HEK293 (cell line): ENCODE data around the gene ANKRD1.

ENCODE experiments used
- BCL11A ChIP-seq: fragments of 450-650 bp; formaldehyde crosslinking; IDR thresholded peaks from 2 replicates; pipeline ENCODE4 v1.5.1; 2016; ENCODE audit warnings: low read depth, missing biosample characterization, missing genetic modification characterization
- HOXA7 ChIP-seq: sonication (generic); formaldehyde crosslinking; IDR thresholded peaks from 2 replicates; pipeline ENCODE4 v1.8.1; 2022; ENCODE audit warnings: missing genetic modification reagents, borderline replicate concordance
- KLF1 ChIP-seq: fragments of 450-650 bp; formaldehyde crosslinking; IDR thresholded peaks from 2 replicates; pipeline ENCODE4 v1.5.1; 2016; ENCODE audit warnings: missing biosample characterization, missing genetic modification characterization
- KLF10 ChIP-seq: fragments of 450-650 bp; IDR thresholded peaks from 2 replicates; pipeline ENCODE4 v1.5.1; 2018; ENCODE audit warnings: missing biosample characterization, mild to moderate bottlenecking, missing genetic modification characterization
- KLF8 ChIP-seq: fragments of 450-650 bp; formaldehyde crosslinking; IDR thresholded peaks from 2 replicates; pipeline ENCODE4 v1.5.1; 2016; ENCODE audit warnings: missing biosample characterization, missing genetic modification characterization
- MEIS1 ChIP-seq: sonication (generic); formaldehyde crosslinking; IDR thresholded peaks from 2 replicates; pipeline ENCODE4 v1.8.1; 2022; ENCODE audit warnings: missing genetic modification reagents, mild to moderate bottlenecking, borderline replicate concordance
- PRDM1 ChIP-seq: fragments of 450-650 bp; formaldehyde crosslinking; IDR thresholded peaks from 2 replicates; pipeline ENCODE4; 2016; ENCODE audit warnings: missing biosample characterization, missing genetic modification characterization
- SALL2 ChIP-seq: fragments of 450-650 bp; formaldehyde crosslinking; IDR thresholded peaks from 2 replicates; pipeline ENCODE4 v1.5.0; 2017; ENCODE audit warnings: missing biosample characterization, mild to moderate bottlenecking, missing genetic modification characterization, borderline replicate concordance
- SCRT2 ChIP-seq: fragments of 450-650 bp; formaldehyde crosslinking; IDR thresholded peaks from 2 replicates; pipeline ENCODE4 v1.5.1; 2016; ENCODE audit warnings: missing biosample characterization, missing genetic modification characterization
- ZBTB48 ChIP-seq: fragments of 450-650 bp; formaldehyde crosslinking; IDR thresholded peaks from 2 replicates; pipeline ENCODE4 v1.5.1; 2016; ENCODE audit warnings: missing biosample characterization, missing genetic modification characterization
- ZNF10 ChIP-seq: fragments of 450-650 bp; formaldehyde crosslinking; IDR thresholded peaks from 2 replicates; pipeline ENCODE4 v1.5.1; 2017; ENCODE audit warnings: missing biosample characterization, missing genetic modification characterization
- ZNF114 ChIP-seq: fragments of 450-650 bp; formaldehyde crosslinking; IDR thresholded peaks from 2 replicates; pipeline ENCODE4 v1.5.0; 2017; ENCODE audit warnings: missing biosample characterization, missing genetic modification characterization
- ZNF174 ChIP-seq: fragments of 450-650 bp; formaldehyde crosslinking; IDR thresholded peaks from 2 replicates; pipeline ENCODE4 v1.5.0; 2017; ENCODE audit warnings: missing biosample characterization, mild to moderate bottlenecking, missing genetic modification characterization
- ZNF175 ChIP-seq: fragments of 450-650 bp; formaldehyde crosslinking; IDR thresholded peaks from 2 replicates; pipeline ENCODE4 v1.5.1; 2016; ENCODE audit warnings: missing biosample characterization, missing genetic modification characterization
- ZNF202 ChIP-seq: fragments of 450-650 bp; formaldehyde crosslinking; IDR thresholded peaks from 2 replicates; pipeline ENCODE4 v1.5.1; 2016; ENCODE audit warnings: missing biosample characterization, missing genetic modification characterization, borderline replicate concordance
- ZNF223 ChIP-seq: fragments of 450-650 bp; formaldehyde crosslinking; IDR thresholded peaks from 2 replicates; pipeline ENCODE4 v1.5.1; 2016; ENCODE audit warnings: missing biosample characterization, missing genetic modification characterization
- ZNF266 ChIP-seq: fragments of 450-650 bp; formaldehyde crosslinking; IDR thresholded peaks from 2 replicates; pipeline ENCODE4 v1.5.1; 2016; ENCODE audit warnings: missing biosample characterization, missing genetic modification characterization, low read depth
- ZNF311 ChIP-seq: fragments of 450-650 bp; formaldehyde crosslinking; IDR thresholded peaks from 2 replicates; pipeline ENCODE4 v1.5.1; 2017; ENCODE audit warnings: missing biosample characterization, missing genetic modification characterization, borderline replicate concordance
- ZNF350 ChIP-seq: fragments of 450-650 bp; formaldehyde crosslinking; IDR thresholded peaks from 2 replicates; pipeline ENCODE4 v1.5.0; 2017; ENCODE audit warnings: missing biosample characterization, mild to moderate bottlenecking, missing genetic modification characterization
- ZNF366 ChIP-seq: fragments of 450-650 bp; formaldehyde crosslinking; conservative IDR thresholded peaks from 2 replicates; pipeline ENCODE4 v1.5.1; 2016; ENCODE audit warnings: missing biosample characterization, missing genetic modification characterization
- ZNF404 ChIP-seq: fragments of 450-650 bp; formaldehyde crosslinking; IDR thresholded peaks from 2 replicates; pipeline ENCODE4 v1.5.1; 2017; ENCODE audit warnings: missing biosample characterization, missing genetic modification characterization
- ZNF426 ChIP-seq: fragments of 450-650 bp; formaldehyde crosslinking; IDR thresholded peaks from 2 replicates; pipeline ENCODE4 v1.5.1; 2017; ENCODE audit warnings: missing biosample characterization, missing genetic modification characterization, mild to moderate bottlenecking, inconsistent platforms, moderate library complexity
- ZNF48 ChIP-seq: fragments of 450-650 bp; formaldehyde crosslinking; IDR thresholded peaks from 2 replicates; pipeline ENCODE4 v1.5.1; 2016; ENCODE audit warnings: missing biosample characterization, missing genetic modification characterization
- ZNF654 ChIP-seq: fragments of 450-650 bp; formaldehyde crosslinking; IDR thresholded peaks from 2 replicates; pipeline ENCODE4 v1.5.1; 2016; ENCODE audit warnings: low read depth, missing biosample characterization, missing genetic modification characterization
- ZNF777 ChIP-seq: fragments of 450-650 bp; formaldehyde crosslinking; IDR thresholded peaks from 2 replicates; pipeline ENCODE4 v1.5.1; 2017; ENCODE audit warnings: missing biosample characterization, missing genetic modification characterization, borderline replicate concordance
- TF ChIP-seq, protein P1 (sequence below): fragments of 450-650 bp; formaldehyde crosslinking; optimal IDR thresholded peaks from 2 replicates; pipeline ENCODE3; 2016; ENCODE audit warnings: missing biosample characterization, mild to moderate bottlenecking, missing genetic modification characterization
- TF ChIP-seq, protein P2 (sequence below): fragments of 450-650 bp; formaldehyde crosslinking; IDR thresholded peaks from 2 replicates; pipeline ENCODE4 v1.5.1; 2017; ENCODE audit warnings: missing biosample characterization, missing genetic modification characterization
- TF ChIP-seq, protein P3 (sequence below): fragments of 450-650 bp; formaldehyde crosslinking; IDR thresholded peaks from 2 replicates; pipeline ENCODE4 v1.5.1; 2016; ENCODE audit warnings: missing biosample characterization, missing genetic modification characterization
- TF ChIP-seq, protein P4 (sequence below): fragments of 450-650 bp; formaldehyde crosslinking; IDR thresholded peaks from 2 replicates; pipeline ENCODE4 v1.5.1; 2016; ENCODE audit warnings: missing biosample characterization, missing genetic modification characterization, borderline replicate concordance
- TF ChIP-seq, protein P5 (sequence below): fragments of 450-650 bp; formaldehyde crosslinking; IDR thresholded peaks from 2 replicates; pipeline ENCODE4; 2016; ENCODE audit warnings: missing biosample characterization, missing genetic modification characterization
- TF ChIP-seq, protein P6 (sequence below): IDR thresholded peaks from 2 replicates; pipeline ENCODE4 v1.6.1; 2011; ENCODE audit warnings: mild to moderate bottlenecking, low read depth, low read length, borderline replicate concordance

ANKRD1 gene

DNA sequence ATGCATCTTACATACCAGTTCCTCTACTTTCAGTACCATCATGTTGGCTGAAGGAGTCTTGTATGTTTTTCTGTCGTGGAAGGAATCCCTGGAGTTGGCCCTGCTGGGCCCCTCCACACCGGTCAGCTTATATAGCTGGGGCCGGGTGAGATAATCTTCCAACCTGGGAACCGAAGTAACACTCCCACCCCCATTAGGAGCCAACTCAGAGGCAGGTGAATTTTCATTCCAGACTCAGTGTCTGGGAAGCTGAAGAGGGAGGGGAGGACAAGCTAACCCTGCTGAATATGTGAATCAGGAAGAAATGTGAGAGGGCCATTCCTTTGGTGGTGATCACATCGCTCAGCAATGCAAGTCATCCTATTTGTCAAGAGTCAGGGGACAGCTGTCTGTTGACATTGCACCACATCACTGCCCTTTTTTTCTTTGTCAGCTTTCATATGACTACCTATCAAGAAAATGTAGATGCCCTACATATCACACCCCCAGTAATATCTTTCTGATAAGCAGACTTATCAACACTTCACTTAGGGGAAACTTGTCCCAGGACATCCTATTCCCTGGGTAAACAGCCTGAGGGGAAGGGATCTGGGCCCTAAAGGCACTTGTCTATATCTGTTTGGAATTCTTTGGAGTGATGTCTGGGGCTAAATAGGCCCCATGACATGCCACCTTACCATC is at the start of gene ANKRD1 (continued):
- TF ChIP-seq ZNF366 (tag by site-specific recombination) (peak; percentile 77), ZNF10 (tag by site-specific recombination) (no peak), ZNF48 (no peak), ZNF175 (tag by site-specific recombination) (no peak), ZNF202 (no peak), ZNF266 (tag by site-specific recombination) (no peak), ZNF777 (tag by site-specific recombination) (no peak), SALL2 (tag by site-specific recombination) (no peak), ZNF311 (tag by site-specific recombination) (no peak), ZNF350 (tag by site-specific recombination) (no peak), ZNF654 (tag by site-specific recombination) (no peak), ZNF404 (no peak), PRDM1 (tag by site-specific recombination) (peak; percentile 66; the same call in 1 of the 2 replicates), KLF1 (tag by site-specific recombination) (no peak), ZNF223 (no peak), SCRT2 (no peak), HOXA7 (CRISPR knock-in tag) (no peak), KLF8 (tag by site-specific recombination) (peak; percentile 64; the same call in 1 of the 2 replicates), ZBTB48 (0 out of 2 replicates have a peak, but pooled peaks have one; percentile 34), BCL11A (tag by site-specific recombination) (no peak), KLF10 (tag by site-specific recombination) (0 out of 2 replicates have a peak, but pooled peaks have one; percentile 41), ZNF174 (tag by site-specific recombination) (no peak), ZNF114 (tag by site-specific recombination) (no peak), MEIS1 (CRISPR knock-in tag) (no peak; the same call in 1 of the 2 replicates), ZNF426 (tag by site-specific recombination) (no peak)
- TF ChIP-seq, protein P1, sequence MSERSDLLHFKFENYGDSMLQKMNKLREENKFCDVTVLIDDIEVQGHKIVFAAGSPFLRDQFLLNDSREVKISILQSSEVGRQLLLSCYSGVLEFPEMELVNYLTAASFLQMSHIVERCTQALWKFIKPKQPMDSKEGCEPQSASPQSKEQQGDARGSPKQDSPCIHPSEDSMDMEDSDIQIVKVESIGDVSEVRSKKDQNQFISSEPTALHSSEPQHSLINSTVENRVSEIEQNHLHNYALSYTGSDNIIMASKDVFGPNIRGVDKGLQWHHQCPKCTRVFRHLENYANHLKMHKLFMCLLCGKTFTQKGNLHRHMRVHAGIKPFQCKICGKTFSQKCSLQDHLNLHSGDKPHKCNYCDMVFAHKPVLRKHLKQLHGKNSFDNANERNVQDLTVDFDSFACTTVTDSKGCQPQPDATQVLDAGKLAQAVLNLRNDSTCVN (tag by site-specific recombination), result no peak
- TF ChIP-seq, protein P2, sequence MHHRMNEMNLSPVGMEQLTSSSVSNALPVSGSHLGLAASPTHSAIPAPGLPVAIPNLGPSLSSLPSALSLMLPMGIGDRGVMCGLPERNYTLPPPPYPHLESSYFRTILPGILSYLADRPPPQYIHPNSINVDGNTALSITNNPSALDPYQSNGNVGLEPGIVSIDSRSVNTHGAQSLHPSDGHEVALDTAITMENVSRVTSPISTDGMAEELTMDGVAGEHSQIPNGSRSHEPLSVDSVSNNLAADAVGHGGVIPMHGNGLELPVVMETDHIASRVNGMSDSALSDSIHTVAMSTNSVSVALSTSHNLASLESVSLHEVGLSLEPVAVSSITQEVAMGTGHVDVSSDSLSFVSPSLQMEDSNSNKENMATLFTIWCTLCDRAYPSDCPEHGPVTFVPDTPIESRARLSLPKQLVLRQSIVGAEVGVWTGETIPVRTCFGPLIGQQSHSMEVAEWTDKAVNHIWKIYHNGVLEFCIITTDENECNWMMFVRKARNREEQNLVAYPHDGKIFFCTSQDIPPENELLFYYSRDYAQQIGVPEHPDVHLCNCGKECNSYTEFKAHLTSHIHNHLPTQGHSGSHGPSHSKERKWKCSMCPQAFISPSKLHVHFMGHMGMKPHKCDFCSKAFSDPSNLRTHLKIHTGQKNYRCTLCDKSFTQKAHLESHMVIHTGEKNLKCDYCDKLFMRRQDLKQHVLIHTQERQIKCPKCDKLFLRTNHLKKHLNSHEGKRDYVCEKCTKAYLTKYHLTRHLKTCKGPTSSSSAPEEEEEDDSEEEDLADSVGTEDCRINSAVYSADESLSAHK (tag by site-specific recombination), result no peak
- TF ChIP-seq, protein P3, sequence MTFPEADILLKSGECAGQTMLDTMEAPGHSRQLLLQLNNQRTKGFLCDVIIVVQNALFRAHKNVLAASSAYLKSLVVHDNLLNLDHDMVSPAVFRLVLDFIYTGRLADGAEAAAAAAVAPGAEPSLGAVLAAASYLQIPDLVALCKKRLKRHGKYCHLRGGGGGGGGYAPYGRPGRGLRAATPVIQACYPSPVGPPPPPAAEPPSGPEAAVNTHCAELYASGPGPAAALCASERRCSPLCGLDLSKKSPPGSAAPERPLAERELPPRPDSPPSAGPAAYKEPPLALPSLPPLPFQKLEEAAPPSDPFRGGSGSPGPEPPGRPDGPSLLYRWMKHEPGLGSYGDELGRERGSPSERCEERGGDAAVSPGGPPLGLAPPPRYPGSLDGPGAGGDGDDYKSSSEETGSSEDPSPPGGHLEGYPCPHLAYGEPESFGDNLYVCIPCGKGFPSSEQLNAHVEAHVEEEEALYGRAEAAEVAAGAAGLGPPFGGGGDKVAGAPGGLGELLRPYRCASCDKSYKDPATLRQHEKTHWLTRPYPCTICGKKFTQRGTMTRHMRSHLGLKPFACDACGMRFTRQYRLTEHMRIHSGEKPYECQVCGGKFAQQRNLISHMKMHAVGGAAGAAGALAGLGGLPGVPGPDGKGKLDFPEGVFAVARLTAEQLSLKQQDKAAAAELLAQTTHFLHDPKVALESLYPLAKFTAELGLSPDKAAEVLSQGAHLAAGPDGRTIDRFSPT (tag by site-specific recombination), result peak; percentile 85
- TF ChIP-seq, protein P4, sequence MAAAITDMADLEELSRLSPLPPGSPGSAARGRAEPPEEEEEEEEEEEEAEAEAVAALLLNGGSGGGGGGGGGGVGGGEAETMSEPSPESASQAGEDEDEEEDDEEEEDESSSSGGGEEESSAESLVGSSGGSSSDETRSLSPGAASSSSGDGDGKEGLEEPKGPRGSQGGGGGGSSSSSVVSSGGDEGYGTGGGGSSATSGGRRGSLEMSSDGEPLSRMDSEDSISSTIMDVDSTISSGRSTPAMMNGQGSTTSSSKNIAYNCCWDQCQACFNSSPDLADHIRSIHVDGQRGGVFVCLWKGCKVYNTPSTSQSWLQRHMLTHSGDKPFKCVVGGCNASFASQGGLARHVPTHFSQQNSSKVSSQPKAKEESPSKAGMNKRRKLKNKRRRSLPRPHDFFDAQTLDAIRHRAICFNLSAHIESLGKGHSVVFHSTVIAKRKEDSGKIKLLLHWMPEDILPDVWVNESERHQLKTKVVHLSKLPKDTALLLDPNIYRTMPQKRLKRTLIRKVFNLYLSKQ (tag by site-specific recombination), result no peak
- TF ChIP-seq, protein P5, sequence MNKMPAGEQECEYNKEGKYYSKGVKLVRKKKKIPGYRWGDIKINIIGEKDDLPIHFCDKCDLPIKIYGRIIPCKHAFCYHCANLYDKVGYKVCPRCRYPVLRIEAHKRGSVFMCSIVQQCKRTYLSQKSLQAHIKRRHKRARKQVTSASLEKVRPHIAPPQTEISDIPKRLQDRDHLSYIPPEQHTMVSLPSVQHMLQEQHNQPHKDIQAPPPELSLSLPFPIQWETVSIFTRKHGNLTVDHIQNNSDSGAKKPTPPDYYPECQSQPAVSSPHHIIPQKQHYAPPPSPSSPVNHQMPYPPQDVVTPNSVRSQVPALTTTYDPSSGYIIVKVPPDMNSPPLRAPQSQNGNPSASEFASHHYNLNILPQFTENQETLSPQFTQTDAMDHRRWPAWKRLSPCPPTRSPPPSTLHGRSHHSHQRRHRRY (tag by site-specific recombination), result no peak
- TF ChIP-seq, protein P6, sequence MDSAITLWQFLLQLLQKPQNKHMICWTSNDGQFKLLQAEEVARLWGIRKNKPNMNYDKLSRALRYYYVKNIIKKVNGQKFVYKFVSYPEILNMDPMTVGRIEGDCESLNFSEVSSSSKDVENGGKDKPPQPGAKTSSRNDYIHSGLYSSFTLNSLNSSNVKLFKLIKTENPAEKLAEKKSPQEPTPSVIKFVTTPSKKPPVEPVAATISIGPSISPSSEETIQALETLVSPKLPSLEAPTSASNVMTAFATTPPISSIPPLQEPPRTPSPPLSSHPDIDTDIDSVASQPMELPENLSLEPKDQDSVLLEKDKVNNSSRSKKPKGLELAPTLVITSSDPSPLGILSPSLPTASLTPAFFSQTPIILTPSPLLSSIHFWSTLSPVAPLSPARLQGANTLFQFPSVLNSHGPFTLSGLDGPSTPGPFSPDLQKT, result no peak
